Kidney epithelial cell (primary cell): ENCODE data around the gene SORCS2. TPM values are rescaled to one million over a fixed set of nuclear protein-coding genes. Genes with fewer than 3 reads are reported as not detected.

Experiments
- DNase-seq: peaks from one replicate; pipeline ENCODE4 v3.0.0-alpha.2; 2010; ENCODE audit warnings: low read depth
- H3K27me3 ChIP-seq: 2 replicates; pipeline ENCODE4 v1.6.0; 2011; ENCODE audit warnings: low read length; ENCODE audit not compliant: control insufficient read depth, insufficient read depth
- H3K36me3 ChIP-seq: 2 replicates; pipeline ENCODE4 v1.5.1; 2011; ENCODE audit warnings: low read length; ENCODE audit not compliant: control insufficient read depth, insufficient read depth
- H3K4me3 ChIP-seq: 2 replicates; pipeline ENCODE4 v1.5.1; 2011; ENCODE audit warnings: low read depth, mild to moderate bottlenecking, control low read depth, low read length
- total RNA-seq: library from RNA; depleted of rRNA; stranded (reverse); fragments of >200 nt; gene quantifications from 2 replicates; pipeline ENCODE4 v1.2.3, GENCODE V29; 2015
- TF ChIP-seq, protein P1 (sequence below): IDR thresholded peaks from 2 replicates; pipeline ENCODE4 v1.5.1; 2011; ENCODE audit warnings: mild to moderate bottlenecking, moderate library complexity, low read length, control low read depth, inconsistent platforms; ENCODE audit not compliant: insufficient read depth, poor library complexity, severe bottlenecking

Gene SORCS2
- total RNA-seq, 1 donor from 2014 or later, result 1.4 TPM

DNA sequence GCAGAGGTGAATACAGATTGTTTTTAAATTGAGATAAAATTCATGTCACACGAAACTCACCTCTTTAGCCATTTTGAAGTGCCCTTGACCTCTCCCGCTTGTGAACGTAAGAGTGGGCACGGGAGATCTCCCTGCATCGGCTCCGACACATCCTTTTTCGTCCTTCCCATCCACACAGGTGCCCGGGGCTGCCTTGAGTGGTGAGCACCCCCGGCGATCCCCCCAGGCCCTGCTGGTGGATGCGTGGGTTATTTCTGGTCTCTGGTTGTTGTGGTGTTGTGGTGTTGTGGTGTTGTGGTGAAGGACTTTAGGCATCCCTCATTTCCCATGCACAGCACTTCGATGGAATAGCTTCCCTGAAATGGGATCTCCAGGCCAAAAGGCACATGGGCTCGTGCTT lies 196.3 kb downstream of the SORCS2 start:
- no peaks in the 10 kb centered on the region for H3K36me3 ChIP-seq
- peaks cover 7% of the 10 kb centered on the region for H3K27me3 ChIP-seq
- H3K4me3 ChIP-seq, result no peak overlapping the region
- no peak for DNase-seq
- TF ChIP-seq, protein P1, sequence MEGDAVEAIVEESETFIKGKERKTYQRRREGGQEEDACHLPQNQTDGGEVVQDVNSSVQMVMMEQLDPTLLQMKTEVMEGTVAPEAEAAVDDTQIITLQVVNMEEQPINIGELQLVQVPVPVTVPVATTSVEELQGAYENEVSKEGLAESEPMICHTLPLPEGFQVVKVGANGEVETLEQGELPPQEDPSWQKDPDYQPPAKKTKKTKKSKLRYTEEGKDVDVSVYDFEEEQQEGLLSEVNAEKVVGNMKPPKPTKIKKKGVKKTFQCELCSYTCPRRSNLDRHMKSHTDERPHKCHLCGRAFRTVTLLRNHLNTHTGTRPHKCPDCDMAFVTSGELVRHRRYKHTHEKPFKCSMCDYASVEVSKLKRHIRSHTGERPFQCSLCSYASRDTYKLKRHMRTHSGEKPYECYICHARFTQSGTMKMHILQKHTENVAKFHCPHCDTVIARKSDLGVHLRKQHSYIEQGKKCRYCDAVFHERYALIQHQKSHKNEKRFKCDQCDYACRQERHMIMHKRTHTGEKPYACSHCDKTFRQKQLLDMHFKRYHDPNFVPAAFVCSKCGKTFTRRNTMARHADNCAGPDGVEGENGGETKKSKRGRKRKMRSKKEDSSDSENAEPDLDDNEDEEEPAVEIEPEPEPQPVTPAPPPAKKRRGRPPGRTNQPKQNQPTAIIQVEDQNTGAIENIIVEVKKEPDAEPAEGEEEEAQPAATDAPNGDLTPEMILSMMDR, result no peak

DNA sequence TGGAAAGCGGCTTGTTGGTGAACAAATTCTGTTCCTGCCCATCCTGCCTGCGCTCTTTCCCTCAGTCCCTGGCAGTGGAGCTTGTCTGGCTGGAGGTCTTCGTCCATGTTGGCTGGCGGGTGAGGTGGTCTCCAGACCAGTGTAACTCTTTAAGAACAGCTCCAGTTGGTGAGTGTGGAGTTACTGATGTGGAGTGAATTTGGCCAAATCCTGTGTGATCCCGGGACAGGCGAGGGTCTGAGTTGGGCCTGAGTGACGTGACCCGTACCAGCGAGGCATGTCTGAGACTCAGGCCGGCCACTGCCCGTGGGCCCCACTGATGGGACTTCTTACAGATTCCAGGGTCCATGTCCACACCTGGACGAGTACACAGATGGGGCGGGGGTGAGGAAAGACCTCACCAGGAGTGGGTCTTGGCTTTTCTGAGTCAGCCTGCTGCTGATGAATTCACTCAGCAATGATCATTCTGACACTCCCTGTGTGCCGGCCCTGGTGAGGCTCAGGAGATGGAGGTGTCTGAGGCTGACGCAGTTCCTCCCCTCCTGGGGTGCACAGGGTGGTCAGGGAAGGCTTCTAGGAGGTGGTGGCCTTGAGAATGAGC lies 196.9 kb downstream of the SORCS2 start:
- TF ChIP-seq, protein P1, result no peak
- peaks cover 10% of the 10 kb centered on the region for H3K27me3 ChIP-seq
- no peak for DNase-seq
- H3K36me3 ChIP-seq, result no peaks in the 10 kb centered on the region
- no peak overlapping the region for H3K4me3 ChIP-seq

DNA sequence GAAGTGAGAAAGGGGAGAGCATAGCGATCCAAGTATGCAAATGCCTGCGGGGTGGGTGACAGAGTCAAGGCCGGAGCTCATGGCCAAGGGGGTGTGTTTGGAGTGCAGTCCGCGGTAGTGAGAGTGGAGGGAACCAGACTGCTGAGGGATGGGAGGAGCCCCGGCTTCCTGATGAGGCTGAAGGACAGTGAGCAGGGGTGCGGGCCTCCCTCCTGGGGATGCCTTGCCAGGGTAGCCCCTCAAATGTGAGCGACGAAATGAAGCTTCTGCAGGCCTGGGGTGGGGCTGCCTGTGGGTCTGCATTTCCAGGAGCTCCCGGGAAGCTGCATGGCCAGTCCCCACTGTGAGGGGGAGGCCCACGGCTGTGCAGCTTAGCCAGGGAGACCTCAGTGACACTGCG lies 197.4 kb downstream of the SORCS2 start:
- peaks cover 12% of the 10 kb centered on the region for H3K27me3 ChIP-seq

DNA sequence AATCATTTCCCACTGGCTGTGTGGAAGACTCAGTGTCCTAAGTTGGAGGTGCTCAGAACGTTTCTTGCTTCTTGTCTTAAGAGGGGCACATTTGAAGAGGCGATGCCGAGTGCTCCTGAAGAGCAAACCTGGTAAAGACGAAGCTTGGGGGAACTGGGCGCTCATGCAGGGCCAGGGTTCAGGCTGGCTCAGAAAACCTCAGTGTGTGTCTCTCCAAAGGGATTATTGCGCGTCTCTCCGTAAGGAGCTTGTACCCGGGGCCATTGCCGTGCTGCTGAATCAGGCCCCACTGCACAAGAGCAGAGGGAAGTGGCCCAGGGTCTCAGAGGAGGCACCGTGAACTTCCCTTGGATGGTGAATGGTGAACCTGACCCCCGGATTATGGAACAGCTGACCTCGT lies 198.0 kb downstream of the SORCS2 start:
- H3K27me3 ChIP-seq, result peaks cover 12% of the 10 kb centered on the region
- DNase-seq, result no peak
- TF ChIP-seq, protein P1, result no peak
- no peaks in the 10 kb centered on the region for H3K36me3 ChIP-seq
- H3K4me3 ChIP-seq, result no peak overlapping the region

More for the DNA sequence above, 197.4 kb downstream of the SORCS2 start:
- Histone ChIP-seq H3K4me3 (no peak overlapping the region), H3K36me3 (no peaks in the 10 kb centered on the region)
- TF ChIP-seq, protein P1, result no peak
- DNase-seq, result no peak

DNA sequence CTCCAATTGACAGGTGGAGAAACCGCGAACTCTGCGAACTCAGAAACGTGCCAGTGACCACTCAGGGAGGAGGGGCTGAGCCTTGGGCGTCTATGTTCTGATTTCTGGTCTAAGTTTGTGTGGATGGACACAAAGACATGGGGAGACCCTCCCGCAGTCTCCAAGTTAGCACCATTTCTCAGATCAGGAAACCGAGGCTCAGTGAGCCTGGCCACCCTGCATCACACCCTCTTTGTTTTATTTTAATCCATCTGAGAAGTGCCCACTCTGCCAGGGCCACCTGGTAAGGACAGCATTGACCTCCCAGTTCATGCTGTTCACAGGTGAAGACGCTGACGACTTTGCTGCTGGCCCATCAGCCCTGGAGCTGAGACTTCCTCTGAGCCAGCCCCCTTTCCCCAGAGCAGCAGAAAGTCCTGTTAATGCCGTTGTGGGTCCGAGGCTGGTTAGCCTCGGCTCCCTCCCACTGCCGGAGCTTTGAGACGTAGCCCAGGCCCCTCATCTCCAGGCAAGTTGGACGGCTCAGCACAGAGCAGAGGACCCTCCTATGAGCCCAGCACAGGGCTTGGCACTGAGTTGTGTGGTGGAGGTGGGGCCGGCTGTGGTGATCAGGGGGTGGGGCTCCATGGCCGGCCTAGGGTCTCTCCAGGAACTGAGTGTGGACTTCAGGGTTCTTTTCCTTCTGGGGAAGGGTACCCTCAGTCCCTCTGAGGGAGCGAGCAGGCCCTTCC lies 198.7 kb downstream of the SORCS2 start:
- no peak overlapping the region for H3K4me3 ChIP-seq
- TF ChIP-seq, protein P1, result no peak
- H3K27me3 ChIP-seq, result peaks cover 12% of the 10 kb centered on the region
- no peaks in the 10 kb centered on the region for H3K36me3 ChIP-seq
- no peak for DNase-seq
